HepG2 (cell line): ENCODE data around the gene TAPBP. TPM values are rescaled to one million over a fixed set of nuclear protein-coding genes. Genes with fewer than 3 reads are reported as not detected.

Experiments used
- BRCA1 ChIP-seq: sonication (generic); formaldehyde crosslinking; IDR thresholded peaks from 2 replicates; pipeline ENCODE4 v1.4.0; 2020; ENCODE audit warnings: missing genetic modification reagents
- KDM1A ChIP-seq: IDR thresholded peaks from 2 replicates; pipeline ENCODE4 v1.6.1; 2016; ENCODE audit warnings: missing compliant biosample characterization
- KDM5A ChIP-seq: fragments of 200-600 bp; sonication (generic); IDR thresholded peaks from 2 replicates; pipeline ENCODE4 v1.7.0; 2018; ENCODE audit warnings: antibody characterized with exemption, mild to moderate bottlenecking, low read length, borderline replicate concordance
- KLF15 ChIP-seq: sonication (generic); formaldehyde crosslinking; IDR thresholded peaks from 2 replicates; pipeline ENCODE4 v1.8.1; 2023; ENCODE audit warnings: borderline replicate concordance, mild to moderate bottlenecking, inconsistent platforms, missing genetic modification reagents, mixed read lengths
- NFAT5 ChIP-seq: sonication (generic); formaldehyde crosslinking; IDR thresholded peaks from 2 replicates; pipeline ENCODE4 v1.4.0; 2020; ENCODE audit warnings: missing genetic modification reagents
- SKIL ChIP-seq: sonication (generic); formaldehyde crosslinking; IDR thresholded peaks from 2 replicates; pipeline ENCODE4 v1.8.0; 2022; ENCODE audit warnings: missing genetic modification reagents, mild to moderate bottlenecking, moderate library complexity, borderline replicate concordance
- SP4 ChIP-seq: sonication (generic); formaldehyde crosslinking; IDR thresholded peaks from 2 replicates; pipeline ENCODE4 v1.8.1; 2023; ENCODE audit warnings: mild to moderate bottlenecking, missing genetic modification reagents
- TBX2 ChIP-seq: sonication (generic); formaldehyde crosslinking; IDR thresholded peaks from 2 replicates; pipeline ENCODE4 v1.5.0; 2020; ENCODE audit warnings: missing genetic modification reagents, mild to moderate bottlenecking, borderline replicate concordance
- UBTF ChIP-seq: sonication (generic); formaldehyde crosslinking; IDR thresholded peaks from 2 replicates; pipeline ENCODE4 v1.4.0; 2020; ENCODE audit warnings: mild to moderate bottlenecking, missing genetic modification reagents
- ZNF143 ChIP-seq: sonication (generic); formaldehyde crosslinking; IDR thresholded peaks from 2 replicates; pipeline ENCODE4 v1.4.0; 2020; ENCODE audit warnings: missing genetic modification reagents
- ZNF878 ChIP-seq: sonication (generic); formaldehyde crosslinking; IDR thresholded peaks from 2 replicates; pipeline ENCODE4 v1.8.1; 2023; ENCODE audit warnings: mild to moderate bottlenecking, missing genetic modification reagents, moderate library complexity
- polyA plus RNA-seq, 8 experiments: library from polyadenylated mRNA; depleted of rRNA in 3 of 8; stranded (reverse) in 7 of 8; unstranded in 1 of 8; fragments of >200 nt; fragmentation: Illumina TruSeq in 4 of 8; extraction: Trizol in 4 of 8; gene quantifications; 2 replicates each; pipeline versions ENCODE4 v1.2.1 to v1.2.3, GENCODE V29; 2011 to 2016; ENCODE audit warnings: low read depth in 4 of 8, missing spikeins in 1 of 8, mixed read lengths in 1 of 8; ENCODE audit not compliant: insufficient read depth in 1 of 8
- total RNA-seq, 5 experiments: library from RNA; depleted of rRNA; stranded (reverse); fragments of >200 nt; fragmentation: Illumina TruSeq; extraction: Trizol; gene quantifications; 2 replicates each; pipeline ENCODE4 v1.2.3, GENCODE V29; 2016; ENCODE audit warnings: low read depth in 1 of 5
- TF ChIP-seq, protein P1 (sequence below): IDR thresholded peaks from 2 replicates; pipeline ENCODE4 v1.6.1; 2016
- TF ChIP-seq, protein P2 (sequence below): fragments of 450-650 bp; IDR thresholded peaks from 2 replicates; pipeline ENCODE4 v1.6.1; 2016
- TF ChIP-seq, protein P3 (sequence below): sonication (generic); formaldehyde crosslinking; IDR thresholded peaks from 2 replicates; pipeline ENCODE4 v1.5.1; 2020; ENCODE audit warnings: missing genetic modification reagents, mild to moderate bottlenecking, borderline replicate concordance

TAPBP gene
- total and polyA plus RNA-seq, 2 of the 13 experiments (the other 11 are each of a cell fraction or from before 2014, with no cell fraction given) = 27.4 to 32.3 TPM

DNA sequence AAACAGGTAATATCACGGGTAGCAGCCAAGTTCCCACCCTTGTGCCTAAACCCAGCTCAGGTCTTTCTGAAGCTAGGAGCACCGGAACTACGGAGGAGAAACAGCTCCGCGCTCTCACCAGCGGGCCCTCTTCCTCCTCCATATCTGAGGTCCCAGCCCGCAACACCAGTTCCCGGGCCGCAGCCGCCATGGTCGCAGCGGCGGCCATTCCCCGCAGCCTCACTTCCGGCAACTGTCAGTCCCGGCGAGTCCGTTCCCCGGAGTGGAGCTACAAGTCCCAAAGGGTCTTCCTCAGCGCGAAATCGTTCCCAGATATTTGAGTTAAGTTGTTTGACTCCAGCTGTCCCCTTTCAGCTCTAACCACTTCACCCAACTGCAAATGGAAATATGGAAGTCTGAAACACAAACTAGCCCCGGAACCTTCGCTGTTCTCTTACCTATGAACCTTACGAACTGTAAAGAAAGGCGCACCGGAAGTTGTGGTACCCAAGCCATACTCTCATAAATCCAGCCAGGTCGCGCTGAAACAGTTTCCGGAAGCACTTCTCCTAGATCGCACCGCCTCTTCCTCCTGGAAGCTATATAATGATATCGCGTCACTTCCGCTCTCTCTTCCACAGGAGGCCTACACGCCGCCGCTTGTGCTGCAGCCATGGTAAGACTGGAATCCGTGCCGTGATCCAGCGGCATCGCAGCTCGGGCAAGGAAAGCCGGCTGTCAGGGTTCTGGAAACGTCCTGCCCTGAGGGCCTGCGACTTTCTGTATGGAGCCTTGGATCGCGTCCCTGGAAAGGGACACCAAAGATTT, 42.2 kb downstream of the TAPBP start, which contains the start of the genes RPS18 and VPS52 (continued):
- peak; percentile 86 for TF ChIP-seq UBTF (CRISPR knock-in tag)
- TF ChIP-seq, protein P1, sequence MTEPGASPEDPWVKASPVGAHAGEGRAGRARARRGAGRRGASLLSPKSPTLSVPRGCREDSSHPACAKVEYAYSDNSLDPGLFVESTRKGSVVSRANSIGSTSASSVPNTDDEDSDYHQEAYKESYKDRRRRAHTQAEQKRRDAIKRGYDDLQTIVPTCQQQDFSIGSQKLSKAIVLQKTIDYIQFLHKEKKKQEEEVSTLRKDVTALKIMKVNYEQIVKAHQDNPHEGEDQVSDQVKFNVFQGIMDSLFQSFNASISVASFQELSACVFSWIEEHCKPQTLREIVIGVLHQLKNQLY (CRISPR knock-in tag) = peak; percentile 27; the same call in 1 of the 2 replicates
- TF ChIP-seq, protein P2, sequence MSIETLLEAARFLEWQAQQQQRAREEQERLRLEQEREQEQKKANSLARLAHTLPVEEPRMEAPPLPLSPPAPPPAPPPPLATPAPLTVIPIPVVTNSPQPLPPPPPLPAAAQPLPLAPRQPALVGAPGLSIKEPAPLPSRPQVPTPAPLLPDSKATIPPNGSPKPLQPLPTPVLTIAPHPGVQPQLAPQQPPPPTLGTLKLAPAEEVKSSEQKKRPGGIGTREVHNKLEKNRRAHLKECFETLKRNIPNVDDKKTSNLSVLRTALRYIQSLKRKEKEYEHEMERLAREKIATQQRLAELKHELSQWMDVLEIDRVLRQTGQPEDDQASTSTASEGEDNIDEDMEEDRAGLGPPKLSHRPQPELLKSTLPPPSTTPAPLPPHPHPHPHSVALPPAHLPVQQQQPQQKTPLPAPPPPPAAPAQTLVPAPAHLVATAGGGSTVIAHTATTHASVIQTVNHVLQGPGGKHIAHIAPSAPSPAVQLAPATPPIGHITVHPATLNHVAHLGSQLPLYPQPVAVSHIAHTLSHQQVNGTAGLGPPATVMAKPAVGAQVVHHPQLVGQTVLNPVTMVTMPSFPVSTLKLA = peak; percentile 69
- TF ChIP-seq KDM5A = peak; percentile 100
- TF ChIP-seq NFAT5 (CRISPR knock-in tag) = peak; percentile 73
- TF ChIP-seq KDM1A (CRISPR knock-in tag) = peak; percentile 60; the same call in 1 of the 2 replicates
- peak; percentile 64; the same call in 1 of the 2 replicates for TF ChIP-seq ZNF878
- peak; percentile 77; the same call in 1 of the 2 replicates for TF ChIP-seq SP4 (CRISPR knock-in tag)
- TF ChIP-seq, protein P3, sequence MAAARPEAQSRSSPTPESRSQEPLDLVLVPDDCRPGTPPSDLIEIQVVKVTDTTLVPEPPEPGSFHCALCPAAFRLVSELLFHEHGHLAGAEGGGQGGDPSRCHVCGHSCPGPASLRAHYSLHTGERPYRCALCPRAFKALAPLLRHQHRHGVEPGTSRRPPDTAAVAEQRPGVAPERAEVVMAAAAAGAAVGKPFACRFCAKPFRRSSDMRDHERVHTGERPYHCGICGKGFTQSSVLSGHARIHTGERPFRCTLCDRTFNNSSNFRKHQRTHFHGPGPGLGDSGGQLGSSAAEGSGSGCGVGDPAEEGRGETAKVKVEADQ = peak; percentile 84
- 0 out of 2 replicates have a peak, but pooled peaks have one; percentile 74 for TF ChIP-seq KLF15 (CRISPR knock-in tag)
- peak; percentile 85 for TF ChIP-seq BRCA1
- peak; percentile 79 for TF ChIP-seq ZNF143 (CRISPR knock-in tag)
- TF ChIP-seq SKIL = no peak
- TF ChIP-seq TBX2 (CRISPR knock-in tag) = peak; percentile 78
